ENCODE measurements around the gene ST6GALNAC3. TPM values are rescaled to one million over a fixed set of nuclear protein-coding genes. Genes with fewer than 3 reads are reported as not detected.
A peak's percentile ranks its signal among the peaks of the same experiment; 100 is the strongest.
"Not testable (repeated sequence)": the region's sequence is repeated elsewhere in the genome, so short reads cannot be mapped to it uniquely, and the experiment has no call there.

Gene ST6GALNAC3
- total RNA-seq, result under 1 TPM; 0.24 to 0.30 TPM

- no peaks in the 10 kb centered on the region for H3K36me3 Mint-ChIP-seq (ENCODE audit: low read depth)
- H3K4me3 Mint-ChIP-seq, result peak within 1 kb of the TSS; percentile 87
- no peak within 1 kb of the TSS for H3K27ac Mint-ChIP-seq
- H3K9me3 Mint-ChIP-seq, result no peaks in the 10 kb centered on the region
- peaks cover 4% of the 10 kb centered on the region for H3K4me1 Mint-ChIP-seq
- H3K27me3 Mint-ChIP-seq, result peaks cover 4% of the 10 kb centered on the region
- ATAC-seq (replicated peaks), result peak; percentile 97
Measured at GRCh38 chr1:76074321-76075187, at the start of gene ST6GALNAC3. ST6GALNAC3 (plus strand) TSS chr1:76074746.

- ATAC-seq (replicated peaks), result no peak
- Mint-ChIP-seq H3K27me3 (peaks cover 16% of the 10 kb centered on the region), H3K27ac (no peak overlapping the region)
Measured at GRCh38 chr1:76027341-76027740, 47.2 kb upstream of the ST6GALNAC3 start.

GRCh38 chr1:76029331-76029730 lies 45.2 kb upstream of the ST6GALNAC3 start:
- H3K9me3 Mint-ChIP-seq, result no peaks in the 10 kb centered on the region
- no peak overlapping the region for H3K27ac Mint-ChIP-seq
- H3K36me3 Mint-ChIP-seq (ENCODE audit: low read depth), result no peaks in the 10 kb centered on the region
- H3K27me3 Mint-ChIP-seq, result peaks cover 16% of the 10 kb centered on the region
- no peak overlapping the region for H3K4me3 Mint-ChIP-seq
- no peaks in the 10 kb centered on the region for H3K4me1 Mint-ChIP-seq
- no peak for ATAC-seq (replicated peaks)

More at GRCh38 chr1:76027341-76027740, 47.2 kb upstream of the ST6GALNAC3 start:
- H3K9me3 Mint-ChIP-seq, result no peaks in the 10 kb centered on the region
- no peaks in the 10 kb centered on the region for H3K4me1 Mint-ChIP-seq
- no peak overlapping the region for H3K4me3 Mint-ChIP-seq
- H3K36me3 Mint-ChIP-seq (ENCODE audit: low read depth), result no peaks in the 10 kb centered on the region

GRCh38 chr1:76031496-76031895 lies 43.0 kb upstream of the ST6GALNAC3 start:
- no peak for ATAC-seq (replicated peaks)
- Mint-ChIP-seq H3K4me1 (no peaks in the 10 kb centered on the region), H3K27ac (no peak overlapping the region), H3K27me3 (peaks cover 12% of the 10 kb centered on the region), H3K4me3 (no peak overlapping the region), H3K36me3 (ENCODE audit: low read depth) (no peaks in the 10 kb centered on the region), H3K9me3 (no peaks in the 10 kb centered on the region)

- H3K27me3 Mint-ChIP-seq, result peaks cover 7% of the 10 kb centered on the region
Measured at GRCh38 chr1:76033800-76034475, 40.6 kb upstream of the ST6GALNAC3 start.

GRCh38 chr1:76035053-76035452 lies 39.5 kb upstream of the ST6GALNAC3 start:
- no peak for ATAC-seq (replicated peaks)
- Mint-ChIP-seq H3K9me3 (no peaks in the 10 kb centered on the region), H3K27ac (no peak overlapping the region), H3K27me3 (peaks cover 11% of the 10 kb centered on the region), H3K36me3 (ENCODE audit: low read depth) (no peaks in the 10 kb centered on the region), H3K4me1 (no peaks in the 10 kb centered on the region), H3K4me3 (no peak overlapping the region)

More at GRCh38 chr1:76033800-76034475, 40.6 kb upstream of the ST6GALNAC3 start:
- Mint-ChIP-seq H3K27ac (no peak overlapping the region), H3K36me3 (ENCODE audit: low read depth) (no peaks in the 10 kb centered on the region), H3K4me1 (no peaks in the 10 kb centered on the region), H3K9me3 (no peaks in the 10 kb centered on the region), H3K4me3 (no peak overlapping the region)
- ATAC-seq (replicated peaks), result no peak

- Mint-ChIP-seq H3K4me1 (no peaks in the 10 kb centered on the region), H3K9me3 (no peaks in the 10 kb centered on the region), H3K4me3 (no peak overlapping the region), H3K27ac (no peak overlapping the region), H3K36me3 (ENCODE audit: low read depth) (no peaks in the 10 kb centered on the region), H3K27me3 (peaks cover 20% of the 10 kb centered on the region)
- no peak for ATAC-seq (replicated peaks)
Measured at GRCh38 chr1:76037324-76037723, 37.2 kb upstream of the ST6GALNAC3 start.

- Mint-ChIP-seq H3K27me3 (peaks cover 20% of the 10 kb centered on the region), H3K4me3 (no peak overlapping the region), H3K36me3 (ENCODE audit: low read depth) (no peaks in the 10 kb centered on the region), H3K4me1 (no peaks in the 10 kb centered on the region), H3K9me3 (no peaks in the 10 kb centered on the region), H3K27ac (no peak overlapping the region)
- no peak for ATAC-seq (replicated peaks)
Measured at GRCh38 chr1:76038287-76039004, 36.1 kb upstream of the ST6GALNAC3 start.

- H3K9me3 Mint-ChIP-seq, result no peaks in the 10 kb centered on the region
- no peaks in the 10 kb centered on the region for H3K36me3 Mint-ChIP-seq (ENCODE audit: low read depth)
- H3K4me1 Mint-ChIP-seq, result no peaks in the 10 kb centered on the region
- H3K4me3 Mint-ChIP-seq, result no peak overlapping the region
- no peak overlapping the region for H3K27ac Mint-ChIP-seq
- no peak for ATAC-seq (replicated peaks)
- H3K27me3 Mint-ChIP-seq, result peaks cover 11% of the 10 kb centered on the region
Measured at GRCh38 chr1:76046149-76046548, 28.4 kb upstream of the ST6GALNAC3 start.

GRCh38 chr1:76048219-76048618 lies 26.3 kb upstream of the ST6GALNAC3 start:
- Mint-ChIP-seq H3K4me1 (no peaks in the 10 kb centered on the region), H3K9me3 (no peaks in the 10 kb centered on the region), H3K4me3 (no peak overlapping the region), H3K36me3 (ENCODE audit: low read depth) (no peaks in the 10 kb centered on the region), H3K27me3 (peaks cover 8% of the 10 kb centered on the region), H3K27ac (no peak overlapping the region)
- ATAC-seq (replicated peaks), result no peak

- Mint-ChIP-seq H3K4me3 (no peak overlapping the region), H3K36me3 (ENCODE audit: low read depth) (no peaks in the 10 kb centered on the region), H3K27me3 (peaks cover 11% of the 10 kb centered on the region), H3K27ac (no peak overlapping the region), H3K4me1 (no peaks in the 10 kb centered on the region), H3K9me3 (no peaks in the 10 kb centered on the region)
- no peak for ATAC-seq (replicated peaks)
Measured at GRCh38 chr1:76048926-76049325, 25.6 kb upstream of the ST6GALNAC3 start.

GRCh38 chr1:76049498-76049897 lies 25.0 kb upstream of the ST6GALNAC3 start:
- H3K9me3 Mint-ChIP-seq, result no peaks in the 10 kb centered on the region
- H3K36me3 Mint-ChIP-seq (ENCODE audit: low read depth), result no peaks in the 10 kb centered on the region
- no peak overlapping the region for H3K4me3 Mint-ChIP-seq
- no peaks in the 10 kb centered on the region for H3K4me1 Mint-ChIP-seq
- H3K27ac Mint-ChIP-seq, result no peak overlapping the region
- ATAC-seq (replicated peaks), result no peak
- H3K27me3 Mint-ChIP-seq, result peaks cover 11% of the 10 kb centered on the region

GRCh38 chr1:76050073-76050472 lies 24.5 kb upstream of the ST6GALNAC3 start:
- H3K36me3 Mint-ChIP-seq (ENCODE audit: low read depth); ATAC-seq (replicated peaks); H3K4me1 Mint-ChIP-seq; H3K27ac Mint-ChIP-seq; H3K9me3 Mint-ChIP-seq; H3K4me3 Mint-ChIP-seq: not testable (repeated sequence)
- H3K27me3 Mint-ChIP-seq, result peaks cover 11% of the 10 kb centered on the region

GRCh38 chr1:76053021-76053420 lies 21.5 kb upstream of the ST6GALNAC3 start:
- Mint-ChIP-seq H3K27ac (no peak overlapping the region), H3K4me3 (no peak overlapping the region), H3K27me3 (peaks cover 20% of the 10 kb centered on the region), H3K9me3 (no peaks in the 10 kb centered on the region), H3K36me3 (ENCODE audit: low read depth) (no peaks in the 10 kb centered on the region), H3K4me1 (no peaks in the 10 kb centered on the region)
- ATAC-seq (replicated peaks), result no peak
